Activated T-cell treated with anti-CD3 and anti-CD28 coated beads for 24 hours (primary cell): ENCODE results near the gene LHX2.

Experiments
- DNase-seq: peaks from one replicate; pipeline ENCODE4 v3.0.0-alpha.2; 2020; ENCODE audit warnings: low read depth

The LHX2 gene

DNA sequence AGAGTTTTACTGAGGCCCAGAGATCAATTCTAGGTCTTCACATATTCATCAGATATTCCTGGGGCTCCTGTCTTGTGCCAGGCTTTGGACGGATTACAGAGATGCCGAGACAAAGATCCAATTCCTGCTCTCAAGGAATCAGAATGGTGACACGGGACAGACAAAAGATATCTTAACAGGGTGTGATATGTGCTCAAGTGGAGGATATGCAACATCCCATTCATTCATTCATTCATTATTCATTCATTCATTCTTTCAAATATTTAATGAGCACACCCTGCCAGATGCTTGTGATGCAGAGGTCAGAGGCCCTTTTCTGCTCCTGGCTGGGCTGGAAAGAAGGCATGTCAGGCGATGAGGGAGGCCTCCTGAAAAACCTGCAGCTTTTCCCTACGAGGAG is 21.8 kb downstream of the LHX2 start:
- DNase-seq = no peak

DNA sequence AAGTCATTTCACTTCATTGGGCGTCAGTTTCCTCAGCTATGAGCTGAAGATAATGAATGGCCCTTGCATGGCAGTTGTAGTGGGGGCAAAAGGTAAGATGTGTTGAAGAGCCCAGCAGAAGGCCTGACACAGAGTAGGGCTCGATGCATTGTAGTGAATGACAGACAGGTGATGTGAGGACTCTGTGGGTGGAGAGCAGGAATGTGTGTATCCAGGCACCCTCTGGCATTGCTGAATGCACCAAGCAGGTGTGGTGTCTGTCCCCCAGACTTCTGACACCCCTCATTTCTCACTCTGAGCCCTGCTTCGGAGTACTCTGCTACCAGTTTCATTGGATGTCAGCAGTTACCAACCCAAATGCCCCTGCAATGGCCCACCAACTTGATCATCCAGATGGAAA is 22.4 kb downstream of the LHX2 start:
- no peak for DNase-seq

DNA sequence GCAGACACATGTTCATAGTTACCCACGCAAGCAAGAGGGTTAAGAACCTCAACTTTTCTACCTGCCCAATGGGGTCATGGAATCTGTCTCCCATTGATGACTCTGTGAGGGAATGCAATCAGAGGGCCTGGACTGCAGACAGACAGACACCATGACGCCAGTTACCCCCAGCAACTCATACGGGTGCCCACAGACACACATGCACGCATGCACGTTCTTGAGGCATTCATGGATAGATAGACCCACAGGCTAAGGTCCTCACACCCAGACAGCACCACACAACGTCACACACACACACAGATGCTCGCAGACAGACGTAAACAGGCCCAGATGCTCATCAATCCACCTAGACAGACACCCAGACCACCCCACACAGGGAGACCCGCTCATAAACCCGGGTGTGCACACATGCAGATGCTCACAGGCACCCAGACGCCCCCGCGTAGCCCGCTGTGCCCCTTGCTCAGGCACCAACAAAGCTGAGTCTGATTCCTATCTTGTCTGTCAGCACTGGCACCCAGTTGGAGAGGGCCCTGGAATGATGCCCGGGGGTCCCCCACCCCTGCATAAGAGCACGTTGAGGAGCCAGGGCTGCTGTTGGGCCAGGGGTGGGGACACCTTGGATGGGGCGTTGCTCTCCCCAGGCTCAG is 23.6 kb downstream of the LHX2 start:
- DNase-seq = no peak

DNA sequence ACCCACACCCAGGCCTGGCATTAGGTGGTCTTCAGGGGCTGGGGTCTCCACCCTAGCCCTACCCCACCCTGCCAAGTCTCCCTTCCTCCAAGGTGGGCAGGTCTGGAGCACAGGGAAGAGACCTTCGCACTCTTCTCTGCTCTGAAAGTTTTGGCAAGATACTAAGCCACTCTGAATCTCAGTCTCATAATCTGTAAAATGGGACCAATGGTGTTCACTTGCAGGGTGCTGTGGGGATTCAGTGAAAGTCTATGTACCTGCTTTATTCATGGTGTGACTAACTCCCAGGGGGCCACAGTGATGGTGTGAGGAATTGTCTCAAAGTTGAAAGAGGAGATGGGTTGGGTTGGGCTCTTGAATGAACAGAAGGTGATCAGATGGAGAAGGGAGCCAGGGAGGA is 25.0 kb downstream of the LHX2 start:
- no peak for DNase-seq

DNA sequence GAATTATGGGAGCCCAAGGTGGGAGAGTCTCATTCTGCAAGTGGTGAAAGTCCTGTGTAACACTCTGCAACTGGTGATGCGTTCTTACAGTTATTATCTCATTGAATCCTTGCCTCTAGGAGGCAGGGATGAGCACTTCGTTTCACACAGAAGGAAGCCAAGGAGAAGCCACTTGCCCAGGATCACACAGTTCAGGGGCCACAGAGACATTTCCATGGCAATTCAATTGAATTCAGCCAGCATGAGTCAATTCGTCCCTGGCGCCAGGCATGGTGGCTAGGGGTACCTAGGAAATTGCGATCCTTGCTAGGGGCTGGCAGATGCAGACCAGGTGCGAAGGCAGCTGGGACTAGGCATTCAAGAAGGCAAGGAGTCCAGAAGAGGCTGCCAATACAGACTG is 26.2 kb downstream of the LHX2 start:
- DNase-seq = no peak

DNA sequence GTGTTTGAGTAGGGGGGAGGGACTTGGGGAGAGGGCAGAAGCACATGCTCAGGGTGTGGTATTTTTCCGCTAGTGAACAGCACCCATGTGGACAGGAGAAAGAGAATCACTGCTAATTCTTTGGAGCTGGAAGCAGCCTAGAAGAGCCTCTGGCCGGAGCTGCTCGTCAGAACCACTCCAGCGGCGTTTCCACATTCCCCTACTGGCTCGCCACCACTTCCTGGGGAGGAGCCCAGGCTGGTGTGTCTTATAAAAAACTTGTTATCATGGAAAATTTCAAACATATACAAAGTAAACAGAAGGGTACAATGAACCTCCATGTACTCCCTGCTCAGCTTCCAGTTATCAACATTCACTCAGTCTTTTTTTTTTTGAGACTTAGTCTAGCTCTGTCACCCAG is 26.7 kb downstream of the LHX2 start:
- DNase-seq = no peak

DNA sequence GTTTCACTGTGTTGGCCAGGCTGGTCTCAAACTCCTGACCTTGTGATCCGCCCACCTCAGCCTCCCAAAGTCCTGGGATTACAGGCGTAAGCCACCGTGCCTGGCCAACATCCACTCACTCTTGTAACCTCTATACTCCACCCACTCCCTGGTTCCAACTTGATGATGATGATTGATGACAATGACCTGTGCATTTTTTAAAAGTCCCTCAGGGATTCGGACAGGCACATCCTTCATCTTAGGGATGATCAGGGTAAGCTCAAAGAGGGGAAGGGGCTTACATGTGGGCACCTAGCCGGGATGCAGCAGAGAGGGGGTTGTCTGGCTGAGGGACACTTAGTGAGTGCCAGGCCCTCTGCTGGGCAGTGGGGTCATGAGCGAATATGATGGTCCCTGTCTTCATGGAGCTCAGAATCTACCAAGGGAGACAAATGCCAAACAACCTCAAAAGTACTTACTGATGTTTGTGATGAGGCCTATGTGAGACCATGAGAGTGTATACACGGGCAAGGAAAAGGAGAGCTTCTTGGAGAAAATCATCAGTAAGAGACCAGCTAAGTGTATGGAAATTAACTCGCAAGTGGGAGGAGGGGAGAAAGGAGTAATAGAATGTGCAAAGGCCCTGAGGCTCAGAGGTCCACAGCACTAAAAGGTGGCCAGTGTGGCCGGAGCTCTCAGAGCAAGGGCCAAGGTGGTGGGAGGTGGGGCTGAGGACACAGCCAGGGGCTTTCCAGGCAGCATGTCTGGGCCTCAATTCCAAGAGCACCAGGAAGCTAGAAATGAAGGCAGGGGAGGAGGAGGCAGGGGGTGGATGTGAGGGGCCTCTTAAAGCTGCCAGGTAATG is 27.4 kb downstream of the LHX2 start:
- DNase-seq = no peak

DNA sequence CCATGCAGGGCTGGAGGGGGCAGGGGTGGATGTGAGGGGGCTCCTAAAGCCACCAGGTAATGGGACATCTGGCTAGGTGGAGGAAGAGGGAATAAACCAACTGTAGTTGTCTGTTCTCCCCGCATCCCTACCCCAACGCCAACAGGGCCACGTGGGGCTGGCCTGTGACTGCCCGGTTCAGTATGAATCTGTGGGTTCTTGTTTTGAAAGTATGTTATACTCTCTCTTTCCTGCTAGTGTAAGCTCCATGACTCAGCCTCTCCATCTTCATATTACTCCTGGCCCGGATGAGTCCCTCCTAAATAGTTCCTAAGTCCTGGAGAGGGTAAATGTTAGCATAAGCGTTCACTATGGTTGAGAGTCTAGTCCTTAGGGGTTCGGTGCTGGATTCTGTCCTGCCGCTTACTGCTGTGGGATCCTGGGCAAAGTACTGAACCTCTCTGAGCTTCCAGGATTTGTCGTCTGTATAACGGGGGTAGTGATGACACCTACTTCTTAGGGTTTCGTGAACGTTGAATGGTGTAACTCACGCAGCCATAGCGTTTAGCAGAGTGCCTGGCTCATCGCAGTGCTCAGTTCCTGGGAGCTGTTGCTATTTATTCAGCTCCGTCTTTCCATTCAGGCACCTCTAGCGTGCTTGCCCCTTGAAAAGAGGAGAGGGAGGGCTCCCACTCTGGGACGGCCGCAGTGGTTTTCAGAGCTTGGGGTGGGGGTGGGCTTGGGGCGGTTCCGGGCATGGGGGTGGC is 28.8 kb downstream of the LHX2 start:
- DNase-seq = no peak

DNA sequence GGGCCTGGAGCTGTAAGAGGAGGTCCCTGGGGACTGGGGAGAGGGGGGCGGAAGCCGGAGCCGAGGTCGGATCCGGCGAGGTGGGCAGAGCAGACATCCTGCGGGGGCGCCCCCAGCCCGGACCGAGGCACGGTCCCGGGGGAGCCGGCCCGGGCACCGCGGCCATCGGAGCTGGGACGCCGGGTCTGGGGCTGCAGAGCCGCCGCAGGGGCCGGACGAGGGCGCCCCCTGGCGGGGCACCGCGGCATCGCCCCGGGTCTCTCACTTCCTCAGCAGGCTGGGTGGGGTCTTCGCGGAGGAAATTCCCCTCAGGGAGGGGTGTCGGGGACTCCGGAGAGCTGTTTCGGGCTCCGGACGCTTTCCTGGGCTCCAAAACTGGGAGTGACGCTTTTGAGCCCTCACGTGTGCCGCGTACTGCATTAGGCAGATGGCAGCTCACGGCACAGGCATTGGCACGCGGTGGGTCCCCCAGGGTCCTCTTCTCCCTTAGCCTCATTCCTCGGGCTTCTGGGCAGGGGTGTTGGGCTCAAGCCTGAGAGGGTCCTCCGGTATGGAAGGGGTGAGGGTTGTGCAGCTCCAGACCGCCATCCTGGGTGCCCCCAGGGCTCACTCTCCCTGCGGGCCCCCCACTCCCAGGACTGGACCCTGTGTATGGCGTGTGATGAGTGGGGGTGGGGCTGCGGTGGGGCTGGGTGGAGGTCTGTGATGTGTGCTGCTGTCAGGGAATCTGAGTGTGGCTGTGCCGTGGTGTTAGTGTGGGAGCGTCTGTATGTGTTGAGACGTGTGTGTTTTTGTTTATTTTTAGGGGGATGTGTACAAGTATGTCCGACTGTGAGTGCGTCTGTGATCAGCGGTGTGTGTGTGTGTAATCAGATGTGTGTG is 29.6 kb downstream of the LHX2 start:
- DNase-seq = no peak

DNA sequence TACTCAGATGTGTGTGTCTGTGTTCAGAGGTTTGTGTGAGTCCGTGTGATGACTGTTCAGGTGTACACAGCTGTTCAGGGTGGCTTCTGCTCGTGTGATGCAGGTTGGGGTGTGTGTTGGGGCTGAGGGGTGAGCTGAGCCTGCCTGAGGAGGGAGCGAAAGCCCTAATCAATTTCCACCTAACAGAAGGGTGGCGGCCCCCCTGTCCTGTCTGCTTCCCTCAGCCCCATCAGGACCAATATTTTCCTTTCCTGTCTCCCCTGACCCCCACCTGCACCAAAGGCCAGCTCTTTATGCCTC is 30.2 kb downstream of the LHX2 start:
- DNase-seq = no peak

DNA sequence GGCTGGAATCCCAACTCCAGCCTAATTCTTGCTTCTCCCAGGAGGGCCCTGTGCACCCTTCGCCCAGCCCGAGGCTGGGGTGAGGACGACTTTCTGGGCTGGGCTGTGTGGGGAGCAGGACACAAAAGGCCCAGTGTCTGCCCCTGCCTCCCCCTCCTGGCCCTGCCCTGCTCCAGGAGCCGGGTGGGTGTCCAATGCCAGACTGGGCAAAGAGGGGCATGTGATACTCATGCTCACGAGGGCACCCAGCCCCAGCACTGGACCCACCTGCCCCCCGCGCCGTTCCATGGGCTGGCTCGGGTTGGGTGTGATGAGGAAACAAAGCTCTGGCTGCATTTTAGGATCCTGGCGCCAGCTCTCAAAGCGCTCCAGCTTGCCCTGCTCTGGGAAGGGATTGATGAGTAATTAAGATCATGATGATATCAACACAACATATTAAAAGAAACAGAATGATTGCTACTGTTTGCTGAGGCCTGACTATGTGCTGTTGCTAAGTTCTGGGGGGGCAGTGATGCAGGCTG is 30.7 kb downstream of the LHX2 start:
- no peak for DNase-seq

DNA sequence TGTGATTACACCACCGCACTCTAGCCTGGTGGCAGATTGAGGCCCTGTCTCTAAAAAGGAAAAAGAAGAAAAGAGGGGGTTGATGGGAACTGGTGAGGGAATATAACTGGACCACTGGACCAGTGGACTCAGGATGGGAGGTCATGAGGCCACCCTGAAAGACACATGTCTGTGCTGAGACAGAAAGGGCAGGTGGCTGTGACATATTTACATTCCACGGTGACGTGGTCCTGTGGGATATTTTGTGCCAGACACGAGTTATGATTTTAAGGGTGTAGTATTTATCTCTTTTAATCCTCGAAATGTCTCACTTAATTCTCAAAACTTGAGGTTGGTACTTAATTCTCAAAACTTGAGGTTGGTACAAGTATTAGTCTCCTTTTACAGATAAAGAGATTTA is 32.9 kb downstream of the LHX2 start:
- DNase-seq = no peak

DNA sequence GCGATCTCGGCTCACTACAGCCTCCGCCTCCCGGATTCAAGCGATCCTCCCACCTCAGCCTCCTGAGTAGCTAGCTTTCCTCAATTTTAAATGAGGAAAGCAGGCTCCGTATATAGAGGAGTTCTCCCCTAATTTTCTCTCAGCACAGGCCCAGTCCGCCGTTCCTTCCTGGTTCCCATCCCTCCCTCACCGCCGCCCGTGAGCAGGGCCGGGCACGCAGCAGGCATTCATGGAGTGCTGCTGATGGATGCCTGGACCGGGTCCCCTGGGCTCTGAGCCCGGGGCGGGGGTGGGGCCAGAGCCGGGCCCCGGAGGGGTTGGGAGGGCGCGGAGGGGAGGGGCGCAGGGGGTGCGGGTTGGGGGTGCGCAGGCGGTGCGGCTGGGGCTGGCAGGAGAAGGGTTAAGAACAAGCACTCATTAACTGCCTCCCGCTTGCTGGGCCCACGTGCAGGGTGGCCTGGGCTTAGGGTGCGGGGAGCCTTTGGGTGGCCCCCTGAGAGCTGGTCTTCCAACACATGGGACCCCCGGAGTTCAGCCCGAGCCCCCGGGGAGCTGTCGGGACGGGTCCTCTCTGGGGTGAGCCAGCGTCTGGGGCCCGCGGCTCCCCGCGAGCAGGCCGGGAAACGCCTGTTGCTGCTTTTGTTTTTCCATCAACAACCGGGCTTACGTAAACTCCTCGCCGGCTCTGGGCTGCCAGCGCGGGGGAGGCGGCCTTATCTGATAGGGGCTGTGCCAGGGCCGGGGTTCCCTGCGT is 33.7 kb downstream of the LHX2 start:
- no peak for DNase-seq

DNA sequence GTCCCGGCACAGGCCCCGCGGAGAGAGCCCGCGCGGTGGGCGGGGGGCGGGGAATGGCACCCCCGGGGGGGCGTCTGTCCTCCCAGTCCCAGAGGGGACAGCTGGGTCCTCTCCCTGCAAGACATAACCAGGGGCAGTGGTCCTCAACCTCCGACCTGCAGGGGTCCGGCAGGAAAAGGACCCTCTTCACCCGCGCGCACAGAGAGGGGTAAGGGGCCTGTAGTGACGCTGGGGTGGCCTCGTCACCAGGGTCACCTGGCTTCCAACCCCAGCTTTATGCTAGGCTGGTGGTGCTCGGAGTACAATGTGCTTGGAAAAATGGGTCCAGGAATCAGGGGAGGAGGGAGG is 34.2 kb downstream of the LHX2 start:
- no peak for DNase-seq

DNA sequence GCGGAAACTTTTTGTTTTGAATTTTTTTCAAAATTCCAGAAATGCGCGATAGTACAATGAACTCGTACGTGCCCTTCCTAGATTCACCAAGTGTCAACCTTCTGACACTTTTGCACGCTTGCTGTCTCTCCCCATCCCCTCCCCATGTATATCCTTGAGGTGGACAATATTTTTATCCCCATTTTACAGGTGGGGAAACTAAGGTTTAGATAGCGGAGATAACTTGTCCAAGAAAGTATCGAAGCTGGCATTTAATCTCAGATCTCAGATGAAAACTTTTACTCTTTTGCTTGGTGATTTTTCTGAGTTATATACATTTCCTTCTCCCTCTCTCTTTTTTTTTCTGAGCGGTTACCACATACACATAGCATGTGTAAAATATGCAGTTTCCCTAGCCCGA is 34.6 kb downstream of the LHX2 start:
- no peak for DNase-seq

DNA sequence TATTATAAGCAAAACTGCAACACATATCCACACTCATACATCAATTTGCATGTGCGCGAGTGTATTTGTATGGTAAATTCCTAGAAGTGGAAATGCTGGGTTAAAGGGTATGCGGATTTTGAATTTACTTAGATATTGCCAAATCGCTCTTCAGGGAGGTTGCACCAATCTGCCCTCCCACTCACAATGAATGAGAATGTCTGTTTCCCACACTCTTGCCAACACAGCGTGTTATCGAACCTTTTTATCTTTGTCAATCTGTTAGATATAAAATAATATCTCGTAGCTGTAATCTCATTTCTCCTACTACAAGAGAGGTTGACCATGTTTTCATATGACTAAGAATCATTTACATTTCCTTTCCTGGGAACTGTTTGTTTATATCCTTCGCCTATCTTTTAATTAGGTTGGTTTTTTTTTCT is 35.7 kb downstream of the LHX2 start:
- DNase-seq = no peak

DNA sequence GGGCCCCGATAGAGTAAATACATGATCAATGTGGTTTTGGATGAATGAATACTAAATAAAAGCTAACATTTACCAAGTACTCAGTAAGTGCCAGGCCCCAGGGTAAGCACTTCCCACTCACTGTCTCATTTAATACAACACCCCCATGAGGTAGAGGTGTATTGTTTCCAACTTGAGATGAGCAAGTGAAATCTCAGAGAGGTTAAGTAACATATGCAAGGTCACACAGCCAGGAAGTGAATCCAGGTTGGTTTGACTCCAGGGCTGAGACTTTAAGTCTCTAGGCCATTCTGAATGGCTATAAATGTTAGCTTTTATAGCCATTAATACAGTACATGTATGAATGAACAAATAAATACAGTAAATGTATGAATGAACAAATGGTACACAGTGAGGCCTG is 39.4 kb downstream of the LHX2 start:
- DNase-seq = no peak

DNA sequence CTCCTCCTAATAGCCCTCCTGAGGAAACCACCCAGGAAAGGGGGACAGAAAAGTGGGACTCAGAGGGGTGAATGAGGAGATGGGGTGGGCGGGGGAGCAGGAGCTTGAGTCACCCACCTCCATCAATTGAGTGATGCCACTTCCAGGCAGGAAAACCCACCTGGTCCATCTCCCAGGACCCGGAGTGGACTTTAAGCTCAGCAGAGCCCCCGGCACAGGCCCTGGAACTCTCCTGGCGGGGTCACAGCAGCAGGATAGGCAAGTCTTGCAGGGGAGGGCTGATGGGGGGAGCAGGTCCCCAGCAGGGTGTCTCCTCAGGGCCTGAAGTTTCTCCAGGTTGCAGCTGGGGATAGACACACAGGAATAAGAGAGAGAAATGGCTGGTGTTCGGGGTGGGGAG is 40.8 kb downstream of the LHX2 start:
- DNase-seq = no peak

DNA sequence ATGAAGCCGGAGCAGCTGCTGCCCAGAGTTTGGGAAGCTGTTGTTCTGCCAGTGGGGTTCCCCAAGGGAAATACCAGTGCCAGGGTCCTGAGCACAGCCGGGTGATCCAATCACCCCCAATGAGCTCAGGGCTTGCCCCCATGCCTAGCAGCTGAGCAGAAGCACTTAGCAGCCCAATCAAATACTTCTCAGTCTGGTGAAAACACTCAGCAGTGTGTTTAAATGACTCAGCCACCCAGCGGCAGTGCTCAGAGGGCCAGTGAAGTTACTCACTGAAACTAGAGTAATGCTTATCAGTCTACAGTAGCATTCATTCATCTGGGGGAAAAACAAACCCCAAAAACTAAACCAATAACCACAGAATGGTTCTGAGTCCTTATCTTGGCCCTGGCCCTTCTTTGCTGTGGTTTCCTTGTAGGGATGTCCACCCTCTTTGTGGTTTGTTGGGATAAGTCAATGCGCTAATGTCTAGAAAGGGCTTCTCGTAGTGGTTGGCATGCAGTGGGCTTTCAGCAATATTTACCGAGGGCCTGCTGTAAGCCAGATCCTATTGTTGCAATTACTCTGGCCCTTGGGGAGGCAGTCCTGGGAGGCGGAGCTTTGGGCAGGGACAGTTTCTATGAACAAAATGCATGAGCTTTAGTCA is 43.1 kb downstream of the LHX2 start:
- no peak for DNase-seq

DNA sequence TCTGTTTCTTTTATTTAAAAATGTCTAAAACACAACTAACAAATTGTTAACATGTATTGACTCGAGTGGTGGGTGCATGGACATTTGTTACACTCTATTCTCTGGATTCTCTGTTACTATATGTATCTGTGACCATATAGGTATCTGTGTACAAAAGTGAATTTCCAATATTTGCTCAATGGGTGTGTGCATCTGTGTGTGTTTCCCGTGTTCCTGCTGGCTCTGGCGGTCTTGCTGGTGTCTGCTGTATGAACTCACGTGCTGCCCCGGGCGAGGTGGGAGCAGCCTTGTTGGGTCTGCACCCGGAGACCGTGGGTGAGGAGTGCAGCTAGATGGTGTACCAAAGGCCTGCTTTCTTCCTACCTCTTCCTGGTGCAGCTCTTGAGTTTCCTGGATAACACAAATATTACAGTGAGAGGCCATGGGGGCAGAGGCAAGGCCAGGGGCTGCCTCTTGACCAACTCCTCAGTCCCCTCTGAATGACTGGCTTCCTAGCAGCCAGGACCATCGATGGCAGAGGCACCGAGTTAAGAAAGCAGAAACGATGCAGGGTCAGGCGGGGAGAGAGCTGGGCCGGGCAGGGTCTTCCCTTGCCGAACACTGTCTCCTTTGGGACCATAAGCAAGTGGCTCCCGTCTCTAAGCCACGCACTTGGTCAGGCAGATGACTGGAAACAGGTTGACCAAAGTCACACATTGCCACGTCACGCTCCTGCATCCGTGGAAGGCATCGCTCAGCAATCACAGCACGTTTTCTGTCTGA is 49.5 kb downstream of the LHX2 start:
- DNase-seq = no peak
